ENCODE data around the gene EHMT2.

The EHMT2 gene

GRCh38 chr6:31897612-31898382, at the start of gene EHMT2:
TSS of gene EHMT2 (minus strand) at chr6:31897698. CDS start at chr6:31897677, 21 bp downstream.
- peak; percentile 56 for TF ChIP-seq ZFX (IDR thresholded peaks at IDR 0.05)
- TF ChIP-seq CTCF (conservative IDR thresholded peaks at IDR 0.05), result 0 out of 2 replicates have a peak, but pooled peaks have one; percentile 20
- peak within 1 kb of the TSS; percentile 90 for H3K27ac ChIP-seq

DNA sequence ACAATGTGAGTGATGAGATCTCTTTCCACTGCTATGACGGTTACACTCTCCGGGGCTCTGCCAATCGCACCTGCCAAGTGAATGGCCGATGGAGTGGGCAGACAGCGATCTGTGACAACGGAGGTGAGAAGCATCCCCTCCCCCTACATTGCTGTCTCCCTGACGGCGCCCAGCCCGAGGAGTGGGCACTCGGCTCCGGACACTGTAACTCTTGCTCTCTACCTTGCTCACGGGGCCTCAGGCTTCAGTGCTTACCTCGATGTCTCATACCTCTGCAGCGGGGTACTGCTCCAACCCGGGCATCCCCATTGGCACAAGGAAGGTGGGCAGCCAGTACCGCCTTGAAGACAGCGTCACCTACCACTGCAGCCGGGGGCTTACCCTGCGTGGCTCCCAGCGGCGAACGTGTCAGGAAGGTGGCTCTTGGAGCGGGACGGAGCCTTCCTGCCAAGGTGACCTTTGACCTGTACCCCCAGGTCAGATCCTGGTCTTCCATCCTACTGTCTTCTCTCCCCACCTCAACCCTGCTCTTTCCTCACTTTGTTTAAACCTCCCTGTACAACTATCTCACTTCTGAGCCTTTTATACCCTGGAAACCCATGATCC, 49.7 kb upstream of the EHMT2 start:
- no peak for TF ChIP-seq CTCF (conservative IDR thresholded peaks at IDR 0.05)
- TF ChIP-seq ZFX (IDR thresholded peaks at IDR 0.05), result no peak
- no peak overlapping the region for H3K27ac ChIP-seq

DNA sequence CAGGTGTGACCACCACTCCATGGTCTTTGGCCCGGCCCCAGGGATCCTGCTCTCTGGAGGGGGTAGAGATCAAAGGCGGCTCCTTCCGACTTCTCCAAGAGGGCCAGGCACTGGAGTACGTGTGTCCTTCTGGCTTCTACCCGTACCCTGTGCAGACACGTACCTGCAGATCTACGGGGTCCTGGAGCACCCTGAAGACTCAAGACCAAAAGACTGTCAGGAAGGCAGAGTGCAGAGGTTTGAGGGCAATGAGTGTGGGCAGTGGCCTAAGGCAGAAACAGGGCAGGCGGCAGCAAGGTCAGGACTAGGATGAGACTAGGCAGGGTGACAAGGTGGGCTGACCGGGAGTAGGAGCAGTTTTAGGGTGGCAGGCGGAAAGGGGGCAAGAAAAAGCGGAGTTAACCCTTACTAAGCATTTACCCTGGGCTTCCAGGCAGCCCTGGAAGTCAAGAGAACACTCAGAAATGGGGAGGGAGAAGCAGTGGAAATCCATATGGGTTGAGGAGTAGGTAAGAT, 48.9 kb upstream of the EHMT2 start:
- no peak overlapping the region for H3K27ac ChIP-seq
- TF ChIP-seq ZFX (IDR thresholded peaks at IDR 0.05) (no peak), CTCF (conservative IDR thresholded peaks at IDR 0.05) (no peak)

DNA sequence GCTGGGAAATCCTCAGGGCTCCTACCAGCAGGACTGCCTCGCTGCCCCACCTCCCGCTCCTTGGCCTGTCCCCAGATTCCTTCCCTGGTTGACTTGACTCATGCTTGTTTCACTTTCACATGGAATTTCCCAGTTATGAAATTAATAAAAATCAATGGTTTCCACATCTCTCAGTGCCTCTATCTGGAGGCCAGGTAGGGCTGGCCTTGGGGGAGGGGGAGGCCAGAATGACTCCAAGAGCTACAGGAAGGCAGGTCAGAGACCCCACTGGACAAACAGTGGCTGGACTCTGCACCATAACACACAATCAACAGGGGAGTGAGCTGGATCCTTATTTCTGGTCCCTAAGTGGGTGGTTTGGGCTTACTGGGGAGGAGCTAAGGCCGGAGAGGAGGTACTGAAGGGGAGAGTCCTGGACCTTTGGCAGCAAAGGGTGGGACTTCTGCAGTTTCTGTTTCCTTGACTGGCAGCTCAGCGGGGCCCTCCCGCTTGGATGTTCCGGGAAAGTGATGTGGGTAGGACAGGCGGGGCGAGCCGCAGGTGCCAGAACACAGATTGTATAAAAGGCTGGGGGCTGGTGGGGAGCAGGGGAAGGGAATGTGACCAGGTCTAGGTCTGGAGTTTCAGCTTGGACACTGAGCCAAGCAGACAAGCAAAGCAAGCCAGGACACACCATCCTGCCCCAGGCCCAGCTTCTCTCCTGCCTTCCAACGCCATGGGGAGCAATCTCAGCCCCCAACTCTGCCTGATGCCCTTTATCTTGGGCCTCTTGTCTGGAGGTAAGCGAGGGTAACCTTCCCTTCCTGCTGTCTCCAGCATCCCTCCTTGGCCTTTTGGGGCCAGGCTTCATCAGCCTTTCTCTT, 48.2 kb upstream of the EHMT2 start, which contains the start of gene CFB:
TSS of gene CFB (plus strand) at position 589 of the 863 bp plus-strand sequence. CDS start at position 716, 127 bp downstream.
- no peak for TF ChIP-seq CTCF (conservative IDR thresholded peaks at IDR 0.05)
- TF ChIP-seq ZFX (IDR thresholded peaks at IDR 0.05), result no peak
- no peak within 1 kb of the TSS for H3K27ac ChIP-seq

DNA sequence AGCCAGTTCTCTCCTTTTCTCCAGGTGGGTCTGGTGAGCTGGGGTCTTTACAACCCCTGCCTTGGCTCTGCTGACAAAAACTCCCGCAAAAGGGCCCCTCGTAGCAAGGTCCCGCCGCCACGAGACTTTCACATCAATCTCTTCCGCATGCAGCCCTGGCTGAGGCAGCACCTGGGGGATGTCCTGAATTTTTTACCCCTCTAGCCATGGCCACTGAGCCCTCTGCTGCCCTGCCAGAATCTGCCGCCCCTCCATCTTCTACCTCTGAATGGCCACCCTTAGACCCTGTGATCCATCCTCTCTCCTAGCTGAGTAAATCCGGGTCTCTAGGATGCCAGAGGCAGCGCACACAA, 47.6 kb upstream of the EHMT2 start:
- TF ChIP-seq ZFX (IDR thresholded peaks at IDR 0.05) (no peak), CTCF (conservative IDR thresholded peaks at IDR 0.05) (no peak)

DNA sequence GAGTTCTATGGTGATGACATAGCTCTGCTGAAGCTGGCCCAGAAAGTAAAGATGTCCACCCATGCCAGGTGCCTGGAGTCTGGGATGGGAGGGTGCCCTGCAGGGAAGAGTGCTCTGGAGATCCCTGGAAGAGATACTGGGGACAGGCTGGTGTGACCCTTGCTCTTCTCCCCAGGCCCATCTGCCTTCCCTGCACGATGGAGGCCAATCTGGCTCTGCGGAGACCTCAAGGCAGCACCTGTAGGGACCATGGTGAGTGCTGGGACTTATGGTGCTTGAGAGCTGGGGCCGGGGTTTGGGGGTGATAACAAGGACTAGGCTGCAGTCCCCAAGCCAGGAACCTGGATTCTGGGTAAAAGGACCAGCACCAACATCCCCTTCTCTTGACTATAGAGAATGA, 46.2 kb upstream of the EHMT2 start:
- no peak overlapping the region for H3K27ac ChIP-seq
- TF ChIP-seq CTCF (conservative IDR thresholded peaks at IDR 0.05) (no peak), ZFX (IDR thresholded peaks at IDR 0.05) (no peak)

More for the DNA sequence above, 47.6 kb upstream of the EHMT2 start:
- H3K27ac ChIP-seq, result no peak overlapping the region

Data from C4-2B (cell line).